SK-N-SH treated with all-trans-retinoic acid at 6 μM for 48 hours (cell line): Measurements from ENCODE around the gene LOXL4.
A peak's percentile ranks its signal among the peaks of the same experiment; 100 is the strongest.

Source experiments
- ATAC-seq: fragments of 200-7000 bp; cut with Tn5 transposase; 3 replicates; pipeline ENCODE4 v1.9.1; 2020; ENCODE audit warnings: mild to moderate bottlenecking, moderate library complexity
- BACH2 ChIP-seq: fragments of 250-450 bp; sonication (Bioruptor Pico); IDR thresholded peaks from 2 replicates; pipeline ENCODE4 v1.9.0; 2021; ENCODE audit warnings: mild to moderate bottlenecking, borderline replicate concordance
- CSDC2 ChIP-seq: fragments of 250-450 bp; sonication (Bioruptor Pico); IDR thresholded peaks from 2 replicates; pipeline ENCODE4 v1.5.0; 2020; ENCODE audit warnings: mild to moderate bottlenecking, moderate library complexity
- ESRRG ChIP-seq: fragments of 250-450 bp; sonication (Bioruptor Pico); IDR thresholded peaks from 2 replicates; pipeline ENCODE4 v1.6.1; 2021; ENCODE audit warnings: mild to moderate bottlenecking
- ISL1 ChIP-seq: fragments of 250-450 bp; sonication (Bioruptor Pico); IDR thresholded peaks from 2 replicates; pipeline ENCODE4 v2.1.2; 2022; ENCODE audit warnings: mild to moderate bottlenecking, moderate library complexity
- OSR1 ChIP-seq: fragments of 250-450 bp; sonication (Bioruptor Pico); IDR thresholded peaks from 2 replicates; pipeline ENCODE4 v1.8.0; 2022; ENCODE audit warnings: moderate library complexity, mild to moderate bottlenecking, inconsistent platforms
- PPARA ChIP-seq: fragments of 250-450 bp; sonication (Bioruptor Pico); IDR thresholded peaks from 2 replicates; pipeline ENCODE4 v1.5.0; 2020; ENCODE audit warnings: mild to moderate bottlenecking, borderline replicate concordance
- RARB ChIP-seq: fragments of 250-450 bp; sonication (Bioruptor Pico); IDR thresholded peaks from 2 replicates; pipeline ENCODE4 v1.8.0; 2021; ENCODE audit warnings: mild to moderate bottlenecking, moderate library complexity
- SNAI2 ChIP-seq: fragments of 250-450 bp; sonication (Bioruptor Pico); IDR thresholded peaks from 2 replicates; pipeline ENCODE4 v1.5.0; 2020; ENCODE audit warnings: mild to moderate bottlenecking, moderate library complexity
- TCF4 ChIP-seq: fragments of 250-450 bp; sonication (Bioruptor Pico); IDR thresholded peaks from 2 replicates; pipeline ENCODE4 v1.8.0; 2021; ENCODE audit warnings: mild to moderate bottlenecking, moderate library complexity, borderline replicate concordance
- TOX ChIP-seq: fragments of 250-450 bp; sonication (Bioruptor Pico); IDR thresholded peaks from 2 replicates; pipeline ENCODE4 v1.8.0; 2021; ENCODE audit warnings: mild to moderate bottlenecking, moderate library complexity, borderline replicate concordance
- ZC3H10 ChIP-seq: fragments of 250-450 bp; sonication (Bioruptor Pico); IDR thresholded peaks from 2 replicates; pipeline ENCODE4 v1.5.1; 2021; ENCODE audit warnings: mild to moderate bottlenecking, moderate library complexity
- ZFP3 ChIP-seq: fragments of 250-450 bp; sonication (Bioruptor Pico); IDR thresholded peaks from 2 replicates; pipeline ENCODE4 v1.5.0; 2020; ENCODE audit warnings: mild to moderate bottlenecking, moderate library complexity
- ZFP30 ChIP-seq: fragments of 450-650 bp; formaldehyde crosslinking; IDR thresholded peaks from 2 replicates; pipeline ENCODE4 v1.5.0; 2022; ENCODE audit warnings: mild to moderate bottlenecking, moderate library complexity
- ZNF565 ChIP-seq: fragments of 450-650 bp; formaldehyde crosslinking; conservative IDR thresholded peaks from 2 replicates; pipeline ENCODE4 v1.5.0; 2020; ENCODE audit warnings: low read depth, mild to moderate bottlenecking, moderate library complexity
- ZNF70 ChIP-seq: fragments of 450-650 bp; formaldehyde crosslinking; IDR thresholded peaks from 2 replicates; pipeline ENCODE4 v1.5.0; 2020; ENCODE audit warnings: mild to moderate bottlenecking, moderate library complexity
- ZNF8 ChIP-seq: fragments of 450-650 bp; formaldehyde crosslinking; IDR thresholded peaks from 2 replicates; pipeline ENCODE4 v1.5.0; 2020; ENCODE audit warnings: mild to moderate bottlenecking, moderate library complexity
- TF ChIP-seq, protein P1 (sequence below): fragments of 250-450 bp; sonication (Bioruptor Pico); IDR thresholded peaks from 2 replicates; pipeline ENCODE4 v1.8.0; 2021; ENCODE audit warnings: low read depth, mild to moderate bottlenecking, moderate library complexity, borderline replicate concordance
- TF ChIP-seq, protein P2 (sequence below): fragments of 250-450 bp; sonication (Bioruptor Pico); IDR thresholded peaks from 2 replicates; pipeline ENCODE4 v1.5.1; 2021; ENCODE audit warnings: mild to moderate bottlenecking, moderate library complexity
- TF ChIP-seq, protein P3 (sequence below): fragments of 250-450 bp; sonication (Bioruptor Pico); IDR thresholded peaks from 2 replicates; pipeline ENCODE4 v1.5.1; 2020; ENCODE audit warnings: low read depth, mild to moderate bottlenecking, moderate library complexity
- TF ChIP-seq, protein P4 (sequence below): fragments of 250-450 bp; sonication (Bioruptor Pico); IDR thresholded peaks from 2 replicates; pipeline ENCODE4 v1.8.0; 2020; ENCODE audit warnings: mild to moderate bottlenecking, moderate library complexity, borderline replicate concordance
- TF ChIP-seq, protein P5 (sequence below): fragments of 250-450 bp; sonication (Bioruptor Pico); IDR thresholded peaks from 2 replicates; pipeline ENCODE4 v1.5.0; 2020; ENCODE audit warnings: mild to moderate bottlenecking, moderate library complexity

The LOXL4 gene

DNA sequence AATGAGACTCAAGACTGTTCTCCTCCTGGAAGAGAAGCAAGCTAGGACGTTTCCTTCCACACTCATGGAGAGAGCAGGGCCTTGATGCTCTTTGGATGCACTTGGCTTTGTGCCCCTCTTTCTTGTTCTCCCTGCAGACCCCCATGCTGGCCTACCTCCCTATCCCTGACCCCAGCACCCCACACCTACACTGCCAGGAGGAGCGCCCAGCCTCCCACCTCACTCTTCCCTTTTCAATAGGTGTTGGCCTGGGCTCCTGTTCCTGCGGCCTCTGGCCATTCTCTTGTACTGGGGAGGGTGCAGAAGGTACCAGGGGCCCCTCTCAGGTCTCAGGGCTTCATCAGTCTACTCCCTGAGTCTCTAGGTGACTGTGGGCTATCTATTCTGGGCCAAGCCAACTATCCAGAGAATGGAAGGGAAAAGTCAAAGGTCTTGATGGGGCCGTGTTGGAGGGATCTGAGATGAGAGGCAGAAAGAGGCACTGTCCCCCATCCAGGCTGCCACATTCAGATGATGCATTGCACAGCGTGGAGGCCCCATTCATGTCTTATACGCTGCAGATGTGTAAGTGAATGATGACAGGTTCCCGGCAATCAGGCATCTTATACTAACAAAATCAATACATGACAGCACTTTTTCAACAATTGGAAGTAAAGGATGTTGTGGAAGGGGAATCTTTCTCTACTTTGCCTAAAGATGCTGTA, 32.7 kb upstream of the LOXL4 start:
- no peak for ATAC-seq
- TF ChIP-seq ZNF8 (no peak), ISL1 (no peak), TCF4 (no peak), ZC3H10 (CRISPR knock-in tag) (no peak), CSDC2 (no peak), SNAI2 (no peak), ZFP3 (CRISPR knock-in tag) (no peak)
- TF ChIP-seq, protein P1, sequence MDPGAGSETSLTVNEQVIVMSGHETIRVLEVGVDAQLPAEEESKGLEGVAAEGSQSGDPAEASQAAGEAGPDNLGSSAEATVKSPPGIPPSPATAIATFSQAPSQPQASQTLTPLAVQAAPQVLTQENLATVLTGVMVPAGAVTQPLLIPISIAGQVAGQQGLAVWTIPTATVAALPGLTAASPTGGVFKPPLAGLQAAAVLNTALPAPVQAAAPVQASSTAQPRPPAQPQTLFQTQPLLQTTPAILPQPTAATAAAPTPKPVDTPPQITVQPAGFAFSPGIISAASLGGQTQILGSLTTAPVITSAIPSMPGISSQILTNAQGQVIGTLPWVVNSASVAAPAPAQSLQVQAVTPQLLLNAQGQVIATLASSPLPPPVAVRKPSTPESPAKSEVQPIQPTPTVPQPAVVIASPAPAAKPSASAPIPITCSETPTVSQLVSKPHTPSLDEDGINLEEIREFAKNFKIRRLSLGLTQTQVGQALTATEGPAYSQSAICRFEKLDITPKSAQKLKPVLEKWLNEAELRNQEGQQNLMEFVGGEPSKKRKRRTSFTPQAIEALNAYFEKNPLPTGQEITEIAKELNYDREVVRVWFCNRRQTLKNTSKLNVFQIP (CRISPR knock-in tag): no peak
- TF ChIP-seq, protein P2, sequence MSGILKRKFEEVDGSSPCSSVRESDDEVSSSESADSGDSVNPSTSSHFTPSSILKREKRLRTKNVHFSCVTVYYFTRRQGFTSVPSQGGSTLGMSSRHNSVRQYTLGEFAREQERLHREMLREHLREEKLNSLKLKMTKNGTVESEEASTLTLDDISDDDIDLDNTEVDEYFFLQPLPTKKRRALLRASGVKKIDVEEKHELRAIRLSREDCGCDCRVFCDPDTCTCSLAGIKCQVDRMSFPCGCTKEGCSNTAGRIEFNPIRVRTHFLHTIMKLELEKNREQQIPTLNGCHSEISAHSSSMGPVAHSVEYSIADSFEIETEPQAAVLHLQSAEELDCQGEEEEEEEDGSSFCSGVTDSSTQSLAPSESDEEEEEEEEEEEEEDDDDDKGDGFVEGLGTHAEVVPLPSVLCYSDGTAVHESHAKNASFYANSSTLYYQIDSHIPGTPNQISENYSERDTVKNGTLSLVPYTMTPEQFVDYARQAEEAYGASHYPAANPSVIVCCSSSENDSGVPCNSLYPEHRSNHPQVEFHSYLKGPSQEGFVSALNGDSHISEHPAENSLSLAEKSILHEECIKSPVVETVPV (CRISPR knock-in tag): no peak
- TF ChIP-seq, protein P3, sequence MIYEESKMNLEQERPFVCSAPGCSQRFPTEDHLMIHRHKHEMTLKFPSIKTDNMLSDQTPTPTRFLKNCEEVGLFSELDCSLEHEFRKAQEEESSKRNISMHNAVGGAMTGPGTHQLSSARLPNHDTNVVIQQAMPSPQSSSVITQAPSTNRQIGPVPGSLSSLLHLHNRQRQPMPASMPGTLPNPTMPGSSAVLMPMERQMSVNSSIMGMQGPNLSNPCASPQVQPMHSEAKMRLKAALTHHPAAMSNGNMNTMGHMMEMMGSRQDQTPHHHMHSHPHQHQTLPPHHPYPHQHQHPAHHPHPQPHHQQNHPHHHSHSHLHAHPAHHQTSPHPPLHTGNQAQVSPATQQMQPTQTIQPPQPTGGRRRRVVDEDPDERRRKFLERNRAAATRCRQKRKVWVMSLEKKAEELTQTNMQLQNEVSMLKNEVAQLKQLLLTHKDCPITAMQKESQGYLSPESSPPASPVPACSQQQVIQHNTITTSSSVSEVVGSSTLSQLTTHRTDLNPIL (CRISPR knock-in tag): no peak

DNA sequence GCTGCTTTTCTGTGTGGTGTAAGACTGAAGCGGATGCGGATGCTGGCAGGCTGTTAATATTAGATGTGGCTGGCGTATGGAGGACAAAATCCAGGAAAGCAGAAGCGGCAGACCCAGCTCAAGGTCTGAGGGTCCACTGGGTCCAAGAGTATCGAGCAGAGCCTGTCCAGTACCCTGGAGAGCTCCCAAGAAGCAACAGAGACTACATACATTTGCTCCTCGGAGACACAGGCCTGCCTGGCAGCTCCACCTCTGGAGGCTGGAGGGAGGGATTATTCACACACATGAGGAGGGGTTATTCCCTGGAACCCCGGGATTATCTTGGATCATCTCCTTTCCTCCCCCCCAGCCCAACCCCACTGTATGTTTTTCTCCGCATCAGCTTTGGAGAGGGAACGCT, 31.3 kb upstream of the LOXL4 start:
- no peak for ATAC-seq
- no peak for TF ChIP-seq ZFP3 (CRISPR knock-in tag)
- no peak for TF ChIP-seq TOX (CRISPR knock-in tag)
- TF ChIP-seq ZFP30 (CRISPR knock-in tag): no peak
- TF ChIP-seq, protein P3 (CRISPR knock-in tag): no peak
- TF ChIP-seq ESRRG (CRISPR knock-in tag): no peak
- TF ChIP-seq, protein P4, sequence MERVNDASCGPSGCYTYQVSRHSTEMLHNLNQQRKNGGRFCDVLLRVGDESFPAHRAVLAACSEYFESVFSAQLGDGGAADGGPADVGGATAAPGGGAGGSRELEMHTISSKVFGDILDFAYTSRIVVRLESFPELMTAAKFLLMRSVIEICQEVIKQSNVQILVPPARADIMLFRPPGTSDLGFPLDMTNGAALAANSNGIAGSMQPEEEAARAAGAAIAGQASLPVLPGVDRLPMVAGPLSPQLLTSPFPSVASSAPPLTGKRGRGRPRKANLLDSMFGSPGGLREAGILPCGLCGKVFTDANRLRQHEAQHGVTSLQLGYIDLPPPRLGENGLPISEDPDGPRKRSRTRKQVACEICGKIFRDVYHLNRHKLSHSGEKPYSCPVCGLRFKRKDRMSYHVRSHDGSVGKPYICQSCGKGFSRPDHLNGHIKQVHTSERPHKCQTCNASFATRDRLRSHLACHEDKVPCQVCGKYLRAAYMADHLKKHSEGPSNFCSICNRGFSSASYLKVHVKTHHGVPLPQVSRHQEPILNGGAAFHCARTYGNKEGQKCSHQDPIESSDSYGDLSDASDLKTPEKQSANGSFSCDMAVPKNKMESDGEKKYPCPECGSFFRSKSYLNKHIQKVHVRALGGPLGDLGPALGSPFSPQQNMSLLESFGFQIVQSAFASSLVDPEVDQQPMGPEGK (CRISPR knock-in tag): no peak
- no peak for TF ChIP-seq BACH2 (CRISPR knock-in tag)
- TF ChIP-seq RARB (CRISPR knock-in tag): no peak

DNA sequence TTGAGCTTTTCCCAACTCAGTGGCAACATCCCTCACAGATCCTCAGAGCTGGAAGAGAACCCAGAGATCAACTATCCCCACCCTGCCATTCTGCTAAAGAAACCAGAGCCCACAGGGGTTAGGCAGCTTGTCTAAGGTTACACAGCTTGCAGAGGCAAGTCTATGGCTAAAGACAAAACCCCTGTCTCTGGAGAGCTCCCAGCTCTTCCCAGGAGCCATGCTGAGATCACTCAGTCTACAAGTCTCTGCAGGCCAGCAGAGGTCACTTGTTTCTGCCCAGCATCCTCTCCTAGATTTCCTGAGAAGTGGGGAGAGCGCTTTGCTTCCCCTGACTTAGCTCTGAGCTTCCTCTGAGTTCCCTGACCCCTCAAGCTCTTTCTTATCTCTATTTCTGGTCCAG, 28.5 kb upstream of the LOXL4 start:
- ATAC-seq: peak; percentile 55
- TF ChIP-seq, protein P1 (CRISPR knock-in tag): no peak
- TF ChIP-seq ZNF70 (CRISPR knock-in tag) (no peak), TOX (CRISPR knock-in tag) (no peak), ZC3H10 (CRISPR knock-in tag) (no peak), OSR1 (no peak), ZFP3 (CRISPR knock-in tag) (no peak), PPARA (CRISPR knock-in tag) (no peak), BACH2 (CRISPR knock-in tag) (no peak), CSDC2 (no peak), ESRRG (CRISPR knock-in tag) (no peak), ZNF8 (no peak), ZNF565 (CRISPR knock-in tag) (no peak), SNAI2 (no peak), RARB (CRISPR knock-in tag) (no peak), TCF4 (no peak)
- TF ChIP-seq, protein P2 (CRISPR knock-in tag): no peak
- TF ChIP-seq, protein P5, sequence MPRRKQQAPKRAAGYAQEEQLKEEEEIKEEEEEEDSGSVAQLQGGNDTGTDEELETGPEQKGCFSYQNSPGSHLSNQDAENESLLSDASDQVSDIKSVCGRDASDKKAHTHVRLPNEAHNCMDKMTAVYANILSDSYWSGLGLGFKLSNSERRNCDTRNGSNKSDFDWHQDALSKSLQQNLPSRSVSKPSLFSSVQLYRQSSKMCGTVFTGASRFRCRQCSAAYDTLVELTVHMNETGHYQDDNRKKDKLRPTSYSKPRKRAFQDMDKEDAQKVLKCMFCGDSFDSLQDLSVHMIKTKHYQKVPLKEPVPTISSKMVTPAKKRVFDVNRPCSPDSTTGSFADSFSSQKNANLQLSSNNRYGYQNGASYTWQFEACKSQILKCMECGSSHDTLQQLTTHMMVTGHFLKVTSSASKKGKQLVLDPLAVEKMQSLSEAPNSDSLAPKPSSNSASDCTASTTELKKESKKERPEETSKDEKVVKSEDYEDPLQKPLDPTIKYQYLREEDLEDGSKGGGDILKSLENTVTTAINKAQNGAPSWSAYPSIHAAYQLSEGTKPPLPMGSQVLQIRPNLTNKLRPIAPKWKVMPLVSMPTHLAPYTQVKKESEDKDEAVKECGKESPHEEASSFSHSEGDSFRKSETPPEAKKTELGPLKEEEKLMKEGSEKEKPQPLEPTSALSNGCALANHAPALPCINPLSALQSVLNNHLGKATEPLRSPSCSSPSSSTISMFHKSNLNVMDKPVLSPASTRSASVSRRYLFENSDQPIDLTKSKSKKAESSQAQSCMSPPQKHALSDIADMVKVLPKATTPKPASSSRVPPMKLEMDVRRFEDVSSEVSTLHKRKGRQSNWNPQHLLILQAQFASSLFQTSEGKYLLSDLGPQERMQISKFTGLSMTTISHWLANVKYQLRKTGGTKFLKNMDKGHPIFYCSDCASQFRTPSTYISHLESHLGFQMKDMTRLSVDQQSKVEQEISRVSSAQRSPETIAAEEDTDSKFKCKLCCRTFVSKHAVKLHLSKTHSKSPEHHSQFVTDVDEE: no peak
- TF ChIP-seq, protein P3 (CRISPR knock-in tag): no peak
